GM23248 (cell line): Measurements from ENCODE around the gene IL31RA.

Source experiments
- EZH2 ChIP-seq: fragments of 200-600 bp; sonication (generic); IDR thresholded peaks from 2 replicates; pipeline ENCODE4 v1.6.1; 2018; ENCODE audit warnings: antibody characterized with exemption, mild to moderate bottlenecking; ENCODE audit not compliant: insufficient read depth, poor library complexity, severe bottlenecking
- EZH2phosphoT487 ChIP-seq: fragments of 200-600 bp; sonication (generic); IDR thresholded peaks from 2 replicates; pipeline ENCODE4 v1.6.1; 2018; ENCODE audit warnings: antibody characterized with exemption, moderate library complexity, mild to moderate bottlenecking, low read depth; ENCODE audit not compliant: insufficient read depth

GRCh38 chr5:55847837-55848236 is 3.3 kb upstream of the IL31RA start:
- TF ChIP-seq EZH2: no peak
- TF ChIP-seq EZH2phosphoT487: no peak
